K562 (cell line): ENCODE results near the gene TNIK. TPM values are rescaled to one million over a fixed set of nuclear protein-coding genes. Genes with fewer than 3 reads are reported as not detected.

ENCODE experiments used
- BRF1 ChIP-seq: IDR thresholded peaks from 3 replicates; pipeline ENCODE4 v1.6.1; 2011; ENCODE audit warnings: borderline replicate concordance, mild to moderate bottlenecking; ENCODE audit not compliant: insufficient read length; ENCODE audit errors: extremely low read depth
- CTCF ChIP-seq, 3 experiments: IDR thresholded peaks in 2 of 3; conservative IDR thresholded peaks in 1 of 3; 2 replicates each; pipeline ENCODE4 v1.5.1; 2011 to 2012; ENCODE audit warnings: low read length in 3 of 3, mild to moderate bottlenecking in 3 of 3, control low read depth in 2 of 3, improper control_type of control experiment in 1 of 3, inconsistent platforms in 1 of 3, low read depth in 1 of 3, mixed read lengths in 1 of 3, moderate library complexity in 1 of 3; ENCODE audit not compliant: insufficient read depth in 2 of 3
- E2F4 ChIP-seq: sonication (generic); formaldehyde crosslinking; IDR thresholded peaks from 2 replicates; pipeline ENCODE4 v1.8.0; 2022; ENCODE audit warnings: mild to moderate bottlenecking, low read depth, missing genetic modification reagents
- ETS2 ChIP-seq: IDR thresholded peaks from 2 replicates; pipeline ENCODE4 v1.6.1; 2016; ENCODE audit warnings: borderline replicate concordance, missing genetic modification characterization, mild to moderate bottlenecking, moderate library complexity, missing compliant biosample characterization; ENCODE audit not compliant: poor library complexity, severe bottlenecking
- RBM14 ChIP-seq: fragments of 200-400 bp; formaldehyde crosslinking; IDR thresholded peaks from 2 replicates; pipeline ENCODE4 v1.6.1; 2018; ENCODE audit warnings: low read depth, mild to moderate bottlenecking, low read length, moderate library complexity, borderline replicate concordance; ENCODE audit not compliant: insufficient read depth
- SNAPC5 ChIP-seq: fragments of 250-450 bp; sonication (Bioruptor Pico); IDR thresholded peaks from 2 replicates; pipeline ENCODE4 v1.8.0; 2021; ENCODE audit warnings: moderate library complexity, mild to moderate bottlenecking, inconsistent platforms
- SOX6 ChIP-seq: fragments of 450-650 bp; IDR thresholded peaks from 2 replicates; pipeline ENCODE4 v1.6.1; 2014; ENCODE audit warnings: mild to moderate bottlenecking
- UBTF ChIP-seq, 2 experiments: IDR thresholded peaks; 2 replicates each; pipeline ENCODE4 v1.6.1; 2012; ENCODE audit warnings: improper control_type of control experiment in 2 of 2, low read depth in 2 of 2, low read length in 2 of 2, borderline replicate concordance in 1 of 2
- ZC3H8 ChIP-seq: fragments of 450-650 bp; IDR thresholded peaks from 2 replicates; pipeline ENCODE4 v1.6.1; 2017
- ZNF12 ChIP-seq: sonication (generic); formaldehyde crosslinking; IDR thresholded peaks from 2 replicates; pipeline ENCODE4 v1.4.0; 2020; ENCODE audit warnings: mild to moderate bottlenecking, missing genetic modification reagents
- ZNF316 ChIP-seq: fragments of 450-650 bp; IDR thresholded peaks from 2 replicates; pipeline ENCODE4 v1.6.1; 2016
- ZNF609 ChIP-seq: sonication (generic); formaldehyde crosslinking; IDR thresholded peaks from 2 replicates; pipeline ENCODE4 v1.8.1; 2023; ENCODE audit warnings: missing genetic modification reagents, mild to moderate bottlenecking, borderline replicate concordance
- ZNF695 ChIP-seq: fragments of 450-650 bp; formaldehyde crosslinking; IDR thresholded peaks from 2 replicates; pipeline ENCODE4 v1.4.0; 2020; ENCODE audit warnings: mild to moderate bottlenecking, moderate library complexity
- polyA plus RNA-seq, 8 experiments: library from polyadenylated mRNA; depleted of rRNA in 4 of 8; stranded (reverse) in 5 of 8; unstranded in 3 of 8; fragments of >200 nt; fragmentation: Nextera tagmentation in 2 of 8; fragmentation: Illumina TruSeq in 1 of 8; extraction: Ambion mirVana in 2 of 8; extraction: Trizol in 1 of 8; gene quantifications; 2 replicates each; pipeline versions ENCODE4 v1.2.1 to v1.2.3, GENCODE V29; 2011 to 2014; ENCODE audit warnings: inconsistent platforms in 1 of 8, missing spikeins in 1 of 8
- total RNA-seq, 7 experiments: library from RNA; depleted of rRNA in 6 of 7; stranded (reverse); fragments of >200 nt in 6 of 7; fragmentation: Illumina TruSeq in 2 of 7; extraction: Trizol in 2 of 7; gene quantifications; 2 replicates each; pipeline versions ENCODE4 v1.2.1 to v1.2.3, GENCODE V29; 2011 to 2021; ENCODE audit warnings: low replicate concordance in 1 of 7

TNIK gene
- total and polyA plus RNA-seq, 9 of the 15 experiments (the other 6 are each of a cell fraction or from before 2014, with no cell fraction given), result 6.6 to 39.0 (median 24.7) TPM

DNA sequence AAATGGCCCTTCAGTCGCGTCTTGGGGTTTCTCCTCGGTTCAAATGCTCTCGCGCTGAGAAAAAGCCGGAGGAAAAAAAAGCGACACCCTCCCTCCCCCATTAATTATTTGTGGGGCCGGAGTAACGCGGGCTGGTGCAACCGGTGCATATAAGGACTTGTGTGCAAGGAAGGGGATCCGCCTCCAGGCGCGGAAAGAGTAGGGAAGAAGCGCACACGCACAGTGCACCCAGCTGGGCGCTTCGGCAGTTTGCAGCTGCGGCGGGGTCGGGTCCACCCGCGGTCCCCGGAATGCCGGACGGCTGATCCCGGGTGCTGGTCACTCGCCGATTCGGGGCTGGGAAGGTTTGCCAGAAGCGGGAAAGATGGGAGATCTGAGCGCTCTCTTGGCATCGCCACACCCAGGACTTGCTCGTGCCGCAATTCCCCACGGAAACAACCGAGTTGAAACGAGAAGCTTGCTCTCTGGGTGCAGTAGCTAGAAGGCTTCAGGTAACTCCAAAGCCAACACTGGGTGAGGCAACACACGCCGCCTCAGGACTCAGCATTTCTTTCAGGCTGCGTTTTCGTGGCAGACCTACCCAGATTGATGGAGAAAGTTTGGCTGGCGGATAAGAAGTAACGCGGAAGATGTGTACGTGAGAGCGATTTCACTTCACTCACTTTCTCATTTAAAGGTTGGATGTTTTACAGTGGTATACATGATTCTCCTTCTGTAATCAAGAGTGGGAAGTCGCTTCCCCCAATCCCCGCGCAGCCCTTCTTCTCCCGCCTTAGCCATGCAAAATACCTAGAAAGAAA lies 720 bp upstream of the TNIK start (continued):
- no peak for TF ChIP-seq RBM14
- TF ChIP-seq BRF1, result no peak
- no peak for TF ChIP-seq ZNF609 (CRISPR knock-in tag)
- TF ChIP-seq ZC3H8, result no peak
- TF ChIP-seq E2F4 (CRISPR knock-in tag), result no peak
- TF ChIP-seq ETS2 (tag), result no peak
- TF ChIP-seq ZNF695, result 0 out of 2 replicates have a peak, but pooled peaks have one; percentile 28
- no peak; the same call in 1 of the 2 replicates for TF ChIP-seq ZNF12 (CRISPR knock-in tag)
- TF ChIP-seq SNAPC5 (CRISPR knock-in tag), result no peak
- TF ChIP-seq SOX6, result no peak; the same call in 1 of the 2 replicates
- peak in 1 of 2 experiments; percentile 73; a peak in 2 of 4 replicates for TF ChIP-seq UBTF (IDR thresholded peaks at IDR 0.05; ENCODE audit: borderline replicate concordance in 1 of 2, low read depth in 2 of 2, low read length in 2 of 2)
- TF ChIP-seq CTCF (IDR thresholded peaks at IDR 0.05 in 2 of 3, conservative IDR thresholded peaks at IDR 0.05 in 1 of 3; ENCODE audit: insufficient read depth in 2 of 3, low read depth in 1 of 3, low read length in 3 of 3), result peak; percentile 13 to 40 (median 30); a peak in 4 of 6 replicates
- peak; percentile 29; the same call in 1 of the 2 replicates for TF ChIP-seq ZNF316
